OCI-LY1 (cell line): ENCODE data around the gene PLXNA1.

ENCODE experiments used
- EZH2 ChIP-seq: fragments of 200-600 bp; sonication (generic), shearing (Covaris generic); IDR thresholded peaks from 2 replicates; pipeline ENCODE4 v1.8.0; 2017; ENCODE audit warnings: borderline replicate concordance, mixed run types, mild to moderate bottlenecking, antibody characterized with exemption, low read length, moderate library complexity, mixed read lengths
- TF ChIP-seq, protein P1 (sequence below): fragments of 200-600 bp; sonication (generic), shearing (Covaris generic); IDR thresholded peaks from 2 replicates; pipeline ENCODE4 v1.5.1; 2017; ENCODE audit warnings: mild to moderate bottlenecking, antibody characterized with exemption, low read length, moderate library complexity, mixed read lengths

DNA sequence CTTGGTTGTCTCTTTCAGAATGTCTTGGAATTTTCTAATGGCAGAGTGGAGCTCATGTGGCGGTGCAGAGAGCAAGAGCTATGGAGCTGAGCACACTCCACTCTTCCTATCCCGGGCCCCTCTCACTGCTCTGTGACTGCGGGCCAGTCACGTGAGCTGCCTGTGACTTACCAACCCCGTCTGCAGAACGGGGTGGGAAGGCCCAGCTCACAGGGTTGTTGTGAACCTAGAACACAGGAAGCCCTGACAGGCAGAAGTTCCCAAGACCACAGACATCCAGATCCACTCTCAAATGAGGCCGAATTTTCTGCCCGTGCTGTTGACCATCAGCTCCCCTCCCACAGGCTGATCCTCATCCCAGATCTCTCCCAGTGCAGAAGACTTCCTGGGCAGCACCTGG lies 35.5 kb upstream of the PLXNA1 start:
- TF ChIP-seq EZH2: no peak
- TF ChIP-seq, protein P1, sequence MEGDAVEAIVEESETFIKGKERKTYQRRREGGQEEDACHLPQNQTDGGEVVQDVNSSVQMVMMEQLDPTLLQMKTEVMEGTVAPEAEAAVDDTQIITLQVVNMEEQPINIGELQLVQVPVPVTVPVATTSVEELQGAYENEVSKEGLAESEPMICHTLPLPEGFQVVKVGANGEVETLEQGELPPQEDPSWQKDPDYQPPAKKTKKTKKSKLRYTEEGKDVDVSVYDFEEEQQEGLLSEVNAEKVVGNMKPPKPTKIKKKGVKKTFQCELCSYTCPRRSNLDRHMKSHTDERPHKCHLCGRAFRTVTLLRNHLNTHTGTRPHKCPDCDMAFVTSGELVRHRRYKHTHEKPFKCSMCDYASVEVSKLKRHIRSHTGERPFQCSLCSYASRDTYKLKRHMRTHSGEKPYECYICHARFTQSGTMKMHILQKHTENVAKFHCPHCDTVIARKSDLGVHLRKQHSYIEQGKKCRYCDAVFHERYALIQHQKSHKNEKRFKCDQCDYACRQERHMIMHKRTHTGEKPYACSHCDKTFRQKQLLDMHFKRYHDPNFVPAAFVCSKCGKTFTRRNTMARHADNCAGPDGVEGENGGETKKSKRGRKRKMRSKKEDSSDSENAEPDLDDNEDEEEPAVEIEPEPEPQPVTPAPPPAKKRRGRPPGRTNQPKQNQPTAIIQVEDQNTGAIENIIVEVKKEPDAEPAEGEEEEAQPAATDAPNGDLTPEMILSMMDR: no peak
